HL-60 (cell line): Measurements from ENCODE around the gene ETV5.
A peak's percentile ranks its signal among the peaks of the same experiment; 100 is the strongest.

ENCODE experiments used
- DNase-seq, 2 experiments: peaks; one replicate each; pipeline ENCODE4 v3.0.0-alpha.2; 2010 to 2020; ENCODE audit warnings: low read depth in 1 of 2, low spot score in 1 of 2
- H3K27ac ChIP-seq: fragments of 250-450 bp; sonication (Bioruptor Pico); replicated peaks from 2 replicates; pipeline ENCODE4 v1.5.1; 2020; ENCODE audit warnings: mild to moderate bottlenecking, moderate library complexity
- H3K27me3 ChIP-seq: fragments of 250-450 bp; sonication (Bioruptor Pico); 2 replicates; pipeline ENCODE4 v1.5.1; 2021; ENCODE audit warnings: mild to moderate bottlenecking, moderate library complexity; ENCODE audit not compliant: insufficient read depth, poor library complexity, severe bottlenecking
- H3K4me3 ChIP-seq: replicated peaks from 2 replicates; pipeline ENCODE4 v1.5.1; 2011; ENCODE audit warnings: mild to moderate bottlenecking, control low read depth, low read length; ENCODE audit not compliant: insufficient read depth
- GABPA ChIP-seq: IDR thresholded peaks from 2 replicates; pipeline ENCODE4 v1.6.1; 2012; ENCODE audit warnings: low read depth
- POLR2AphosphoS5 ChIP-seq: IDR thresholded peaks from 2 replicates; pipeline ENCODE4 v1.6.1; 2012; ENCODE audit warnings: low read depth
- REST ChIP-seq: IDR thresholded peaks from 2 replicates; pipeline ENCODE4 v1.6.1; 2012; ENCODE audit warnings: low read depth; ENCODE audit not compliant: insufficient replicate concordance
- SPI1 ChIP-seq: IDR thresholded peaks from 2 replicates; pipeline ENCODE4 v1.6.1; 2012; ENCODE audit warnings: low read depth, mild to moderate bottlenecking, borderline replicate concordance
- long read RNA-seq: library from polyadenylated mRNA; unstranded; transcript quantifications from one replicate; pipeline ENCODE4 v2.0.0, GENCODE V29; 2020
- TF ChIP-seq, protein P1 (sequence below): IDR thresholded peaks from one replicate; pipeline ENCODE4 v1.5.1; 2011; ENCODE audit warnings: low read length, control low read depth, inconsistent platforms; ENCODE audit not compliant: insufficient read depth

Gene ETV5
- long read RNA-seq, full-length matches to known transcripts: 103 of 137 reads
- long read RNA-seq, partial matches to known transcripts: 10 of 137 reads
- long read RNA-seq, other reads (novel, unspliced or antisense): 24 of 137 reads

GRCh38 chr3:186108941-186109865, at the start of gene ETV5:
ETV5 (minus strand) TSS chr3:186109089; CDS start chr3:186105868, 3,221 bp downstream.
- Histone ChIP-seq H3K27me3 (no peaks in the 10 kb centered on the region), H3K27ac (peak within 1 kb of the TSS; percentile 74), H3K4me3 (peak within 1 kb of the TSS; percentile 91)
- TF ChIP-seq, protein P1, sequence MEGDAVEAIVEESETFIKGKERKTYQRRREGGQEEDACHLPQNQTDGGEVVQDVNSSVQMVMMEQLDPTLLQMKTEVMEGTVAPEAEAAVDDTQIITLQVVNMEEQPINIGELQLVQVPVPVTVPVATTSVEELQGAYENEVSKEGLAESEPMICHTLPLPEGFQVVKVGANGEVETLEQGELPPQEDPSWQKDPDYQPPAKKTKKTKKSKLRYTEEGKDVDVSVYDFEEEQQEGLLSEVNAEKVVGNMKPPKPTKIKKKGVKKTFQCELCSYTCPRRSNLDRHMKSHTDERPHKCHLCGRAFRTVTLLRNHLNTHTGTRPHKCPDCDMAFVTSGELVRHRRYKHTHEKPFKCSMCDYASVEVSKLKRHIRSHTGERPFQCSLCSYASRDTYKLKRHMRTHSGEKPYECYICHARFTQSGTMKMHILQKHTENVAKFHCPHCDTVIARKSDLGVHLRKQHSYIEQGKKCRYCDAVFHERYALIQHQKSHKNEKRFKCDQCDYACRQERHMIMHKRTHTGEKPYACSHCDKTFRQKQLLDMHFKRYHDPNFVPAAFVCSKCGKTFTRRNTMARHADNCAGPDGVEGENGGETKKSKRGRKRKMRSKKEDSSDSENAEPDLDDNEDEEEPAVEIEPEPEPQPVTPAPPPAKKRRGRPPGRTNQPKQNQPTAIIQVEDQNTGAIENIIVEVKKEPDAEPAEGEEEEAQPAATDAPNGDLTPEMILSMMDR: no peak
- no peak for TF ChIP-seq REST
- TF ChIP-seq POLR2AphosphoS5: peak; percentile 36; the same call in 1 of the 2 replicates
- peak; percentile 51; the same call in 1 of the 2 replicates for TF ChIP-seq SPI1
- DNase-seq: peak; percentile 96 to 100

DNA sequence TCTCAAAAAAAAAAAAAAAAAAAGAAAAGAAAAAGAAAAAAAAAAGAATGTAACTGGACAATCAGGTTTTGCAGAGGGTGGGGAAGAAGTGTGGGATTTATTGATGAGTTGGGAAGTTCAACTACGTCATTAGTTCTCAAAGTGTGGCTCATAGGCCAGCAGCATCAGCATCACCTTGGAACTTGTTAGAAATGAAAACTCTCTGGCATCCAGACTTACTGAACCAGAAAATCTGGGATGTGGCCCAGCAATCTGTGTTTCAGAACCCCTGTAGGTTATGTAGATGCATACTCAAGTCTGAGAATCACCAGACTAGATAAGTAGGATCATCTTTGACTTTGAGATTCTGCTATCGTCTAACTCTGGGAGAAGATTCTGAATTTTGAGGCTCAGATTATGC, 45.8 kb upstream of the ETV5 start:
- TF ChIP-seq POLR2AphosphoS5: no peak
- no peak for TF ChIP-seq GABPA
- no peak for TF ChIP-seq SPI1
- TF ChIP-seq, protein P1: no peak
- TF ChIP-seq REST: no peak
- H3K27ac ChIP-seq: no peak overlapping the region
- no peak overlapping the region for H3K4me3 ChIP-seq
- no peaks in the 10 kb centered on the region for H3K27me3 ChIP-seq
- no peak for DNase-seq

GRCh38 chr3:186152889-186153292, 44.0 kb upstream of the ETV5 start:
- TF ChIP-seq SPI1 (no peak), REST (no peak)
- TF ChIP-seq, protein P1: no peak
- Histone ChIP-seq H3K27ac (peak overlapping the region; percentile 68), H3K4me3 (no peak overlapping the region), H3K27me3 (no peaks in the 10 kb centered on the region)
- DNase-seq: peak; percentile 59 to 73
